AG09319 (cell line): Measurements from ENCODE around the gene PPIC.

Source experiments
- DNase-seq: peaks from one replicate; pipeline ENCODE4 v3.0.0-alpha.2; 2010; ENCODE audit warnings: low read depth; ENCODE audit errors: extremely low read depth
- TF ChIP-seq, protein P1 (sequence below): IDR thresholded peaks from 2 replicates; pipeline ENCODE4 v1.5.1; 2011; ENCODE audit warnings: low read depth, mild to moderate bottlenecking, inconsistent platforms, low read length, moderate library complexity

Gene PPIC

DNA sequence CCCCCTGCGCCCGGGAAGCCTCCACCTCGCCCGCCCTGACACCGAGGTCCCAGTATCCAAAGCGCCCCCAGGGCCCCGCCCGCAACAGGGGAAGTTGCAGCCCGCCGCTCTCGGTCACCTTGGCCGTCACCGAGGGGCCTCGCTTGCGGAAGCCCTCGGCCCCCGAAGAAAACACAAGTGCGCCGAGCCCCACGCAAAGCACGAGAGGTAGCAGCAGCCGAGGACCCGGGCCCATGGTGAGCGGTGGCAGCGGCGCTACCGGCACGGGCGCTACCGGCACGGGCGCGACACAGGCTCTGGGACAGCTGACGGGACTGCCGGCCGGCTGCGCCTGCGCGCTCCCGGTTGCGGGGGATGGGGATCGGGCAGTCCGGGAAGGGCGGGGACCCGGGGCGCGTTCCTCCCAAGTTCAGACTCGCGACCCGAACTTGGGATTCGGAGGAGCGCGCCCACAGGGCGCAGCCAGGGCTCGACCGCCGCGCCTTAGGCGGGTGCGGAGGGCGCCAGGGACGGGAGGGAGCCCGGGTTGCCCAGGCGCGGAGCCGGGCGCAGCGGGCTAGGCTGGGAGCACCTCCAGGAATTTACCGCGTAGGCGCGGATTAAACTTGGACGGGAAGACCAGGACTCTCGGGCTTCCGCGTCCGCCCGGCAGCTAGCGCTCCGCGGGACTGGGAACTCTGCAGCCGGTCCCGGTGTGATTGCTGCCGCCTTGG lies at the start of gene PPIC:
Gene PPIC (minus strand): TSS at position 335 of the 713 bp plus-strand sequence. CDS start 100 bp downstream, at position 235.
- TF ChIP-seq, protein P1, sequence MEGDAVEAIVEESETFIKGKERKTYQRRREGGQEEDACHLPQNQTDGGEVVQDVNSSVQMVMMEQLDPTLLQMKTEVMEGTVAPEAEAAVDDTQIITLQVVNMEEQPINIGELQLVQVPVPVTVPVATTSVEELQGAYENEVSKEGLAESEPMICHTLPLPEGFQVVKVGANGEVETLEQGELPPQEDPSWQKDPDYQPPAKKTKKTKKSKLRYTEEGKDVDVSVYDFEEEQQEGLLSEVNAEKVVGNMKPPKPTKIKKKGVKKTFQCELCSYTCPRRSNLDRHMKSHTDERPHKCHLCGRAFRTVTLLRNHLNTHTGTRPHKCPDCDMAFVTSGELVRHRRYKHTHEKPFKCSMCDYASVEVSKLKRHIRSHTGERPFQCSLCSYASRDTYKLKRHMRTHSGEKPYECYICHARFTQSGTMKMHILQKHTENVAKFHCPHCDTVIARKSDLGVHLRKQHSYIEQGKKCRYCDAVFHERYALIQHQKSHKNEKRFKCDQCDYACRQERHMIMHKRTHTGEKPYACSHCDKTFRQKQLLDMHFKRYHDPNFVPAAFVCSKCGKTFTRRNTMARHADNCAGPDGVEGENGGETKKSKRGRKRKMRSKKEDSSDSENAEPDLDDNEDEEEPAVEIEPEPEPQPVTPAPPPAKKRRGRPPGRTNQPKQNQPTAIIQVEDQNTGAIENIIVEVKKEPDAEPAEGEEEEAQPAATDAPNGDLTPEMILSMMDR, result no peak

DNA sequence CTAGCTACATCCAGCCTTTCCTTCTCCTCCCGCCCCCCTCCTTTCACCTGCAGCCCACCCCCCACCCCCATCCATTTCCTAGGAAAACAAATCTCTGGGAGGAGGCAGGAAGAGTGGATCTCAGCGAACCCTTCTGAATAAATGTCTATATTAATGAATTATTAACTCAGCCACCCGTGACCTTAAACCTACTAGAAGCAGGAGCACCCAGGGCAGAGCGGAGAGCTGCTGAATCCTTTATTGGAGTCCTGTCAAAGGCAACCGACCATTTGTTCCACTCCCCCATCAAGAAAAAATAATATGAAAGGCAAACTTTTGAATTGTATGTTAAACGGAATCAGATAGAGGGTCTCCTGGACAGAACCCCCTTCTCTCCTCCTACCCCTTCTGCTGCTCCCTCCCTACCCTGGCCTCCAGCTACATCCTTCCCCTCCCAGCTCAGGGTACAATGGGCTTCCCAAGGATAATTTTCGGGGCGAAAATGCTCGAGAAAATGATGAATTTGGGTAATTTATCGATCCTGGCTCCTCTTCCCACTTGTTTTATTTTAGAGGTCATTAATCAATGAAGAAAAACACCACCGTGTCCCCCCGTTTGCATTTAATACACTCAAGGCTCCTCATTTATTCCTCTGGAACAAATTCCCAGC lies 49.2 kb upstream of the PPIC start:
- TF ChIP-seq, protein P1, result no peak
- DNase-seq, result no peak

More for the DNA sequence above, at the start of gene PPIC:
- DNase-seq, result peak; percentile 49

DNA sequence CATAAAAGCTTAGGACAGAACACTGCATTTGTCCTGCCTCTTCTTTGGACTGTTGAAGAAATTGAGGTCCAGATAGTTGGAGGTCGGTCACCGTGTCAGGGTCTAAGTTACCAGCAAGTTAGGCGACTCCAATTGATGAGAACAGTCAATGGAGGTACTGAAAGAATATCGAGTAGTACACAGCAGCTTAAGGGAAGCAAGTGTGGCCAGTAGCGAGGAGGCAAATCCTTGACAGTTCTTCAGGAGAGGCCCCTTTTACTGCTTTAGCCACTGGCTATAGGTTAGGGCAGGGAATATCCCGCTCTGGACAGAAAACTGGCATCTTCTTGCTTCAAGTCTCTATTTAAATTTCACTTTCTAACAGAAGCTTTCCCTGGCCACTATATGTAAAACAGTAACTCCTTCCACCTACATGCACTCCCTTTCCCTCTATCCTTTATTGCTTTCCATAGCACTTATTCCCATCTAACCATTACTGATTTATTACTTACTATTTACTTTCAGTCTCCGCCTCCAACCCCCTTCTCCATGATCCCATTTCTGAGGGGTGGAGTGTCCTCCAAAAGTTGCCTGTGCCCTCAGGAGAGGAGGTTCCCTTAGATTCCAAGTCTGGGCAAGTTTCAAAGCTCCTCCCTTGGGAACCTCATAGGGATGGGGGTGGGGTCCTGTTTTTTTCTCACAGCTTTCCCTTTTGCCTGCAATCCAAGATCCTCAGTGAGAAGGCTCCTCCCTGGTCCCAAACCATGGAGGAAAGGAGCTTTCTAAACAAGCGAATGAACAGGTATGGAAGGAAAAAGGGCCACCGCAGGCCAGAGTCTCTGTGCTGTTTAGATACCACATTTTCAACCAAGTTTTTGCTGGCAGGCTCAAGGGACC lies 48.4 kb upstream of the PPIC start:
- no peak for DNase-seq
- TF ChIP-seq, protein P1, result no peak

DNA sequence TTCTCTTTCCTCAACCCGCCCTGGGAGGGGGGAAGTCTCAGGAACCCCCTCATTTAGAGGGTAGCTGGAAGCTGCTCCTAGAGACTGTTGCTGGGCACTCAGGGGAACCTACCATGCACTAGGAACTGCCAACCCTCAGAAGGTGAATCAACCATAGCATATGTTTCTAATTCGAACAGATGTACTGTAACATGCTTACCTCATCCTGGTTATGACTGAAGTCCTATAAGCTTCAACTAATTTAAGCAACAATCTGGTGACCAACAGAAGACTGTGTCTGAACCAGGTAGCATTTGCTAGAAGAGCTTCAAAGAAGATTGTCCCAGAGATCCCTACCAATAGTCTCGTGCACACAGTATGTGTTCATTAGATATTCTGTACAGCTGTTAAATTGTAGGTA lies 46.8 kb upstream of the PPIC start:
- TF ChIP-seq, protein P1, result no peak
- DNase-seq, result no peak

DNA sequence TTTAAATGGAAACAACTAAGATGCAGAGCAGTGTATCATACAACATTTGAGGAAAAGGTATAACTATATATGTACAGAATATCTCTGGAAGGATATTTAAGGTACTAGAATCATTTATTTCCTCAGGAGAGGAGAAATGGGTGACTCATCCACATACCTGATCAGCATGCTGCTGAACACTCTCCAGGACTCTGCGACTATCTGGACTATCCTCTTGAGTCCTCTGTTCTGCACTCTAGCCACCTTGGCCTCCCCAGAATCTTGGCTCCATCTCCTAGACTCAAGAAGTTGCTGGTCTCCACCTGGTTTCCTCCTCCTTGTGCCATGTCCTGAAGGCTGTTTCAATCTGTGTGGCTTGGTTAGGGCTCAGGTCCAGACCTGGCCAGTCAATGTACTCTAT lies 43.7 kb upstream of the PPIC start:
- TF ChIP-seq, protein P1, result no peak
- no peak for DNase-seq

DNA sequence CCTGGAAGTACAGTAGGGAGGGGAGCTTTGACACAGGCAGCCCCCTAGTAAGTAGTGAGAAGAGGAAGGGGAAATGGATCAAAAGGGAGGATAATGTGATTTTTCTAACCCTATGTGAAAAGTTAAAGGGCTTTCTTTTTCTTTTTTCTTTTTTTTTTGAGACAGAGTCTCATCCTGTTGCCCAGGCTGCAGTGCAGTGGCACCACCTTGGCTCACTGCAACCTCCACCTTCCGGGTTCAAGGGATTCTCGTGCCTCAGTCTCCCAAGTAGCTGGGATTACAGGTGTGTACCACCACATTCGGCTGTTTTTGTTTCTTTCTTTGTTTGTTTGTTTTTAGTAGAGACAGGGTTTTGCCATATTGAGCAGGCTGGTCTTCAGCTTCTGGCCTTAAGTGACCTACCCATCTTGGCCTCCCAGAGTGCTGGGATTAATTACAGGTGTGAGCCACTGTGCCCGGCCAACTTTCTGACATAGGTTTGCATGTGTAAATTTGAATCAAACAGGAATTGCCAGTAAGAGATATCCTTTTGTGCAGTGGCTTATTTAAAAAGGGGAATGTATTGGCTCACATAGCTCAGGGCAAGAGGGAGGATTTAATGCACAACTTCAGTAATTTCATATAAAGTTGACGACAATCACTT lies 39.1 kb upstream of the PPIC start:
- TF ChIP-seq, protein P1, result no peak
- no peak for DNase-seq
